ENCODE measurements around the gene NDUFA1.
A peak's percentile ranks its signal among the peaks of the same experiment; 100 is the strongest.
"Not testable (repeated sequence)": the region's sequence is repeated elsewhere in the genome, so short reads cannot be mapped to it uniquely, and the experiment has no call there.

The NDUFA1 gene
- long read RNA-seq, donor 1, transcript NDUFA1-201 (3 exons, 766 nt), result major isoform, 548 of 578 reads
- long read RNA-seq, donor 1, partial matches to known transcripts, result 30 of 578 reads
- long read RNA-seq, donor 1, other reads (novel, unspliced or antisense), result 0 of 578 reads
- long read RNA-seq, donor 2, transcript NDUFA1-201 (3 exons, 766 nt), result major isoform, 269 of 284 reads
- long read RNA-seq, donor 2, partial matches to known transcripts, result 15 of 284 reads
- long read RNA-seq, donor 2, other reads (novel, unspliced or antisense), result 0 of 284 reads
- long read RNA-seq, donor 3, transcript NDUFA1-201 (3 exons, 766 nt), result major isoform, 186 of 196 reads
- long read RNA-seq, donor 3, partial matches to known transcripts, result 10 of 196 reads
- long read RNA-seq, donor 3, other reads (novel, unspliced or antisense), result 0 of 196 reads
- long read RNA-seq, donor 4, transcript NDUFA1-201 (3 exons, 766 nt), result major isoform, 261 of 278 reads
- long read RNA-seq, donor 4, partial matches to known transcripts, result 17 of 278 reads
- long read RNA-seq, donor 4, other reads (novel, unspliced or antisense), result 0 of 278 reads
- long read RNA-seq, donor 5, transcript NDUFA1-201 (3 exons, 766 nt), result major isoform, 345 of 366 reads
- long read RNA-seq, donor 5, partial matches to known transcripts, result 21 of 366 reads
- long read RNA-seq, donor 5, other reads (novel, unspliced or antisense), result 0 of 366 reads
- long read RNA-seq, donor 6, transcript NDUFA1-201 (3 exons, 766 nt), result major isoform, 326 of 356 reads
- long read RNA-seq, donor 6, partial matches to known transcripts, result 30 of 356 reads
- long read RNA-seq, donor 6, other reads (novel, unspliced or antisense), result 0 of 356 reads
- long read RNA-seq, donor 7, transcript NDUFA1-201 (3 exons, 766 nt), result major isoform, 393 of 424 reads
- long read RNA-seq, donor 7, partial matches to known transcripts, result 31 of 424 reads
- long read RNA-seq, donor 7, other reads (novel, unspliced or antisense), result 0 of 424 reads
- long read RNA-seq, donor 8, transcript NDUFA1-201 (3 exons, 766 nt), result major isoform, 297 of 311 reads
- long read RNA-seq, donor 8, partial matches to known transcripts, result 14 of 311 reads
- long read RNA-seq, donor 8, other reads (novel, unspliced or antisense), result 0 of 311 reads

DNA sequence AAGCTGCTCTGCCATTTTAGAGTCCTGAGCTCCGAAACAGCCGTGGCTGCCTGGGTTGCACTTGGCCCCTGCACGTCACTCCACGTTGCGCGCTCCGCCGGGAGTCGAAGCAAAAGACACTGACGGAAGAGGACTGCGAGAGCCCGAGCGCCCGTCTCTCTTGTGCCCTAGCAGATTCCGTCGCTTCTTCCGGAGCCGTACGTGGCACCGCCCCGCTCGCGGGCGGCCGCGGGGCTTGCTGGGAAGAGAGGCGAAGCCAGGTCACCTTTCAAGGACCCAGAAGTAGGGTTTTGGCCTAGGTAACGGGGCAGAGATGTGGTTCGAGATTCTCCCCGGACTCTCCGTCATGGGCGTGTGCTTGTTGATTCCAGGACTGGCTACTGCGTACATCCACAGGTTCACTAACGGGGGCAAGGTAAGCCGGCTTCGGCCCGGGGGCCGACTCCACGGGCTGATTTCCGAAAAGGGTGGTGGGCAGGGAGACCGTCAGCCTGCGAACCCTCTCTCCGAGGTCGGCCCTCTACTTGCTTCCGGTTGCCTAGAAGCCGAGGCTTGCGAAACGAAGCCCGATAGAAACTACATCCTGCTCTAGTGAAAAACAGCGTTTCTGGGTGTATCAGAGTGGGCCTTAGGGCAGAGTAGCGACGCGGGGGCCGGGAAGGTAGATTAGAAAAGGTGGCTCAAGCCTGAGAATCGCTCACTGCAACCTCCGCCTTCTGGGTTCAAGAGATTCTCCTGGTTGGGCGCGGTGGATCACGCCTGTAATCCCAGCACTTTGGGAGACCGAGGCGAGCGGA is at the start of gene NDUFA1, which contains the start of gene RNF113A:
TSS of gene NDUFA1 (plus strand) at position 234 of the 797 bp plus-strand sequence. CDS start at position 314, 80 bp downstream.
TSS of gene RNF113A (minus strand) at position 135 of the 797 bp plus-strand sequence. CDS start at position 15, 120 bp downstream.
- peak; percentile 79 for DNase-seq

- not testable (repeated sequence) for DNase-seq
Observed at GRCh38 chrX:119824221-119824620, 47.4 kb upstream of the NDUFA1 start.

DNA sequence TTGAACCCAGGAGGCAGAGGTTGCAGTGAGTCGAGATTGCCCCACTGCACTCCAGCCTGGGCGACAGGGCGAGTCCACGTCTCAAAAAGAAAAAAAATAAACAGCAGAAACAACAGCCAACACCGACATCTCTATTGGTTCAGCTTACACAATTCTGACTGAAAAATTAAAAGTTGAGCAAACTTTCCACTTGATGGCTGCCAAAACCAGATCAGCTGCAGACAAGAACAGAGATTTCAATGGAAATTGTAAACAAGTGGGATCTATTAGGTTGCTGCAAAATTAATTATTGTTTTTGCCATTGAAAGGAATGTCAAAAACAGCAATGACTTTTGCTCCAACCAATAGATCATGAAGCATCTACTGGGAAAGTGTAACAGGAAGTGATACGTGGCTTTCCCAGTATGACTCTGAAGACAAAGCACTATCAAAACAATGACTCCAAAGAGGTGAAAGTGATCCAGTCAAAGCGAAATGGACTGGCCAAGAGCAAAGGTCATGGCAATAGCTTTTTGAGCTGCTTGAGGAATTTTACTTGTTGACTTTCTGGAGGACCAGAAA is 45.2 kb upstream of the NDUFA1 start:
- no peak for DNase-seq

- DNase-seq, result no peak
Observed at GRCh38 chrX:119828446-119828845, 43.2 kb upstream of the NDUFA1 start.

DNA sequence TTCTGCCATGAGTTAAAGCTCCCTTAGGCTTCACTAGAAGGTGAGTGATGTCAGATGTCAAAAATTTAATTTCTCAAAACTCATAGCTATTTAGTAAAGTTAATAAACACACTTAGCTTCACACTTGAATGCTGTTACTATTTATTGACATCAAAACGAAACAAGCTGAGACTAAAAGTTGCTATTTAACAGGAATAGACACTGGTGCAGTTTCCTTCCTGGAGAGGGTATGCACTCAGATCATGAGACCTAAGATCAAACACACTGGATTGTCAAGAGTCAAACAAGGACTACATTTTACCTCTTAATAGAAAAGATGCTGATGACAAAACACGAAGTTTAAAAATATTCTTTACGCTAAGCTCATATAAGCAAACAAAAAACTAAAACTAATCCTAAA is 37.7 kb upstream of the NDUFA1 start:
- no peak for DNase-seq

DNA sequence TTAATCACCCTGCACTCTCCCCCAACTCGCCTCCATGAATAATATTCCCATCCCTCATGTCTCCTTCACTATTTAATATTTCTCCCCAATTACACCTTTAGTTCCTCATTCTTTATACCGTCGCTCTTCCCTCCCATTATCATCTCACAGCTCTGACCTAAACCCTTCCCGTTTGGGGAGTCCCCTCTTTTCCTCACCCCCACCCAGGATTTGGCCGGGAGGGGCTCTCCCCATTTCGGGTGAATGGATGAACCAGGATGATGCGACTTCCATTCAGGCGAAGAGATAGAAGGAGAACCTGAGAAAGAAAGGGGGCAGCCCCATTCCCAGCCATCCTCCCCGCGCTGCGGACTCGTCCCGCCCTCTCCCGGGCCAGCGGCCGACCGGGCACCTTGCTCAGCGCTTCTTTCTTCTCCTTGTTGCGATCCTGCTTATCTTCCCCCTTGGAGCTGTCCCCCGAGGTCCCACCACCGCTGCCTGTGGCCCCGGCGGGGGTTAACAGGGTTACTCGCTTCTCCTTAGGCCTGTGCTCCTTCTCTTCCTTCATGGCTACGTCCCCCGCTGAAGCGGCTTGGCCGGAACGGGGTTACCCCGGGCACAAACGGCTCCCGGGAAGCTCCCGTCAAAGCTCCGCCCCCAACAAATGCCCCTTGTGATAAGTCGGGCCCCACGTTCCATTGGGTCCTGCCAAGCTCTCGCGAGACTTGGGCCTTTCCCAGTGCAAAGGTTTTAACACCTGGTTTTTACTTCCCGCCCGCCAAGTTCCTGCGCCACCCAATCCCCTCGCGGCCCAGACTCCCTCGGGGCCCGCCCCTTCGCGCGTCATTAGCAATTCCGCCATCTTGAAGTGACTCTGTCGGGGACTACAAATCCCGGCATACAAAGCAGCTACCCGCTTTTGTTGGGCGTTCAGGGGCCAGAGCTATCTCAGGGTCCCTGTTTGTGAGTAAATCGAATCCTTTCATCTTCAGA is 19.0 kb upstream of the NDUFA1 start, which contains the start of gene UPF3B:
TSS of gene UPF3B (minus strand) at position 582 of the 972 bp plus-strand sequence. CDS start at position 547, 35 bp downstream.
- peak; percentile 79 for DNase-seq

GRCh38 chrX:119853444-119853843 is 18.2 kb upstream of the NDUFA1 start:
- no peak for DNase-seq

DNA sequence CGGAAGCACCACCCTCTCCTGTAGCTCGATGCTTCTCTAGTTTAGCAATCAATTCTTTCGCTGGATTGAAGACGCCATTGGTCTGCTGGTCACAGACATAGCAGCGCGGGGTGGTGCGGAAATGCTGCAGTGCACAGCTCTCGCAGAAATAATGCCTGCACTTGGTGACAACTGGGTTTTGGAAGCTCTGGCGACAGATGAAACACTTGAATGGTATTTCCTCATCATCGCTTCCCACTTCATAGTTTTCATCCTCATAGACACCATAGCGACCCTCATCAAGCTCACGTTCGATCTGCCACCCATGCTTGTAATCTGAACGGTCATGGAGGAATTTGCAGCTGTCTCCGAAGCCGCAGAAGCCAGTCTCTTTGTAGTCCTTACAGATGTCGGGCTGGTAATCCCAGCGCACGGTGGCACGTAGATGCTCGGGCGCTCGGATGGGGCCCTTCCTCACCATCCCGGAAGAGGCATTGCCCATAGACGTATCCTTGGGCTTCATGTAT is 953 bp upstream of the NDUFA1 start:
- peak; percentile 43 for DNase-seq

GRCh38 chrX:119871245-119871598 is 410 bp upstream of the NDUFA1 start:
- DNase-seq, result peak; percentile 77

DNA sequence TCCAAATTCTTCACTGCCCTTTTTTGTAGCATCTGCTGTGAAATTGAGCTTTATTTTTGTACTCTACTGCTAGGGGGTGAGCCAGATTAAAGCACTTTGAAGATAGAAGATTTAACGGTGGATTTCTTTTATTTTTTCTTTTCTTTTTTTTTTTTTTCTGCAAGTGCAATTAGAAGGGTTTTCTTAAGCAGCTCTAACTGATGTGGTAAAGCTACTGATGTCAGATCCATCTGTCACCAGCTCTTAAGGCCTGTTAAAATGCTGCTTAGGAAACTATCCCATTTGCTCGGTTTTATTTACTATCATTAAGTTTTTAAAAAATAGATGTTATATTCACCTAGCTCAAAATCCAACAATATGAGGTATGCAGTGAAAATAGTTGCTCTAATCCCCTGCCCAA is 7.1 kb downstream of the NDUFA1 start:
- no peak for DNase-seq

DNA sequence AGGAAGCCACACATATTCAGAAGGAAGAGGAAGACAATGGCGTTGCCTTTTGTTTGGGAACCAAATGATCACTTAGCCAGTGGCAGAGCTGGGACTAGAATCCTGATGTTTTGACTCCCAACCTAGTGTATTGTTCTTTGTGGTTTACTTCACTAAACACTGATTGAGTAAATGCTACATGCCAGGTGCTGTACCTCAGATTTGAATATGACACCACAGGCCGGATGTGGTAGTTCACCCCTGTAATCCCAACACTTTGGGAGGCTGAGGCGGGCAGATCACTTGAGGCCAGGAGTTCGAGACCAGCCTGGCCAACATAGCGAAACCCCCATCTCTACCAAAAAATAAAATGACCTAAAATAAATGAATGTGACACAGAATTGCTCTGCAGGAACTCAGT is 8.4 kb downstream of the NDUFA1 start:
- DNase-seq, result no peak

- peak; percentile 17 for DNase-seq
Observed at GRCh38 chrX:119880552-119881437, 9.2 kb downstream of the NDUFA1 start.

- no peak for DNase-seq
Observed at GRCh38 chrX:119885554-119886428, 14.2 kb downstream of the NDUFA1 start.

GRCh38 chrX:119887721-119888425 is 16.2 kb downstream of the NDUFA1 start:
- DNase-seq, result peak; percentile 58

DNA sequence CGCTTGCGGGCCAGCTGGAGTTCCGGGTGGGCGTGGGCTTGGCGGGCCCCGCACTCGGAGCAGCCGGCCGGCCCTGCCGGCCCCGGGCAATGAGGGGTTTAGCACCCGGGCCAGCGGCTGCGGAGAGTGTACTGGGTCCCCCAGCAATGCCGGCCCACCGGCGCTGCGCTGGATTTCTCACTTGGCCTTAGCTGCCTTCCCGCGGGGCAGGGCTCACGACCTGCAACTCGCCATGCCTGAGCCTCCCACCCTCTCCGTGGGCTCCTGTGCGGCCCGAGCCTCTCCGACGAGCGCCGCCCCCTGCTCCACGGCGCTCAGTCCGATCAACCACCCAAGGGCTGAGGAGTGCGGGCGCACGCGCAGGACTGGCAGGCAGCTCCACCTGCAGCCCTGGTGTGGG is 19.0 kb downstream of the NDUFA1 start:
- not testable (repeated sequence) for DNase-seq

- DNase-seq, result not testable (repeated sequence)
Observed at GRCh38 chrX:119891961-119892692, 20.5 kb downstream of the NDUFA1 start.

Data from right kidney (tissue), 9 donors.